ENCODE measurements around the gene FLNB.
"Not testable (repeated sequence)": the region's sequence is repeated elsewhere in the genome, so short reads cannot be mapped to it uniquely, and the experiment has no call there.

Gene FLNB

GRCh38 chr3:58049143-58049785, 41.0 kb downstream of the FLNB start:
- Histone ChIP-seq H3K4me1 (ENCODE audit: low read length) (no peaks in the 10 kb centered on the region), H3F3A (ENCODE audit: insufficient read depth, low read length) (no peaks in the 10 kb centered on the region), H2AFZ (ENCODE audit: low read length) (no peak overlapping the region), H4K20me1 (ENCODE audit: insufficient read depth, low read length) (no peaks in the 10 kb centered on the region), H3K4me2 (ENCODE audit: low read depth, low read length) (no peak overlapping the region), H3K36me3 (replicated peaks; ENCODE audit: insufficient read depth, low read length) (no peaks in the 10 kb centered on the region), H3K9me2 (replicated peaks; ENCODE audit: insufficient read depth, low read length) (no peaks in the 10 kb centered on the region), H3K9ac (ENCODE audit: low read length) (no peak overlapping the region), H3K4me3 (ENCODE audit: low read length) (no peak overlapping the region), H3K27ac (ENCODE audit: low read length) (no peak overlapping the region), H3K27me3 (replicated peaks; ENCODE audit: insufficient read depth, low read length) (peaks cover 22% of the 10 kb centered on the region), H3K79me2 (ENCODE audit: low read length) (no peaks in the 10 kb centered on the region), H3K9me3 (replicated peaks; ENCODE audit: insufficient read depth, low read length) (no peaks in the 10 kb centered on the region)
- no peak for DNase-seq
- TF ChIP-seq, protein P1, sequence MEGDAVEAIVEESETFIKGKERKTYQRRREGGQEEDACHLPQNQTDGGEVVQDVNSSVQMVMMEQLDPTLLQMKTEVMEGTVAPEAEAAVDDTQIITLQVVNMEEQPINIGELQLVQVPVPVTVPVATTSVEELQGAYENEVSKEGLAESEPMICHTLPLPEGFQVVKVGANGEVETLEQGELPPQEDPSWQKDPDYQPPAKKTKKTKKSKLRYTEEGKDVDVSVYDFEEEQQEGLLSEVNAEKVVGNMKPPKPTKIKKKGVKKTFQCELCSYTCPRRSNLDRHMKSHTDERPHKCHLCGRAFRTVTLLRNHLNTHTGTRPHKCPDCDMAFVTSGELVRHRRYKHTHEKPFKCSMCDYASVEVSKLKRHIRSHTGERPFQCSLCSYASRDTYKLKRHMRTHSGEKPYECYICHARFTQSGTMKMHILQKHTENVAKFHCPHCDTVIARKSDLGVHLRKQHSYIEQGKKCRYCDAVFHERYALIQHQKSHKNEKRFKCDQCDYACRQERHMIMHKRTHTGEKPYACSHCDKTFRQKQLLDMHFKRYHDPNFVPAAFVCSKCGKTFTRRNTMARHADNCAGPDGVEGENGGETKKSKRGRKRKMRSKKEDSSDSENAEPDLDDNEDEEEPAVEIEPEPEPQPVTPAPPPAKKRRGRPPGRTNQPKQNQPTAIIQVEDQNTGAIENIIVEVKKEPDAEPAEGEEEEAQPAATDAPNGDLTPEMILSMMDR (IDR thresholded peaks at IDR 0.05; ENCODE audit: low read length) = no peak
- TF ChIP-seq EZH2 (optimal IDR thresholded peaks at IDR 0.05; ENCODE audit: low read depth, low read length) = no peak
- no peak for TF ChIP-seq EZH2phosphoT487 (IDR thresholded peaks at IDR 0.05; ENCODE audit: low read length)

DNA sequence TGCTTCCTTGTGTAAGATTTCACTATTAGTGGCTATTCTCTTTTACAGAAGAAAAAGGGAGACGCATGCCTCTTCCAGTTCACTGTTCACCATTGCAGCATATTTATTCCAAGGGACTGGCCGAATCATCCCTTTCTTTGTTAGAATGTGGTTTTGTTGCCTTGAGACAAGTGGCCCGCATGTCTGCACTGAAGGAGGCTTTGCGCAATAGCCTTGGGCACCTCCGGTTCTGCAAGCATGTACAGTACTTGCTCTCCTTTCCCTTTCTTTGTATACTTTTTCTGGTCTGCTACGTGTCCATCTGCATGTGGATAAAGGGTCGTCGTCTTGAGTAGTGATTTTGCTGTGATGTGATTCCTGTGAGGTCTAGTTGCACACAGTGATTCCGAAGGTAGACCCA, 43.0 kb downstream of the FLNB start:
- H3K79me2 ChIP-seq (ENCODE audit: low read length) = no peaks in the 10 kb centered on the region
- H3F3A ChIP-seq (ENCODE audit: insufficient read depth, low read length) = no peaks in the 10 kb centered on the region
- peaks cover 6% of the 10 kb centered on the region; the same call in 1 of the 2 replicates for H3K27me3 ChIP-seq (replicated peaks; ENCODE audit: insufficient read depth, low read length)
- H3K4me2 ChIP-seq (ENCODE audit: low read depth, low read length) = no peak overlapping the region
- no peak overlapping the region for H3K27ac ChIP-seq (ENCODE audit: low read length)
- no peaks in the 10 kb centered on the region for H3K9me2 ChIP-seq (replicated peaks; ENCODE audit: insufficient read depth, low read length)
- H3K4me1 ChIP-seq (ENCODE audit: low read length) = no peaks in the 10 kb centered on the region
- H3K9ac ChIP-seq (ENCODE audit: low read length) = no peak overlapping the region
- DNase-seq = no peak
- H3K9me3 ChIP-seq (replicated peaks; ENCODE audit: insufficient read depth, low read length) = no peaks in the 10 kb centered on the region
- no peak overlapping the region for H3K4me3 ChIP-seq (ENCODE audit: low read length)
- TF ChIP-seq EZH2phosphoT487 (IDR thresholded peaks at IDR 0.05; ENCODE audit: low read length) (no peak), EZH2 (optimal IDR thresholded peaks at IDR 0.05; ENCODE audit: low read depth, low read length) (no peak)
- TF ChIP-seq, protein P1 (IDR thresholded peaks at IDR 0.05; ENCODE audit: low read length) = no peak
- no peak overlapping the region for H2AFZ ChIP-seq (ENCODE audit: low read length)
- no peaks in the 10 kb centered on the region for H4K20me1 ChIP-seq (ENCODE audit: insufficient read depth, low read length)
- H3K36me3 ChIP-seq (replicated peaks; ENCODE audit: insufficient read depth, low read length) = no peaks in the 10 kb centered on the region

- not testable (repeated sequence) for H2AFZ ChIP-seq (ENCODE audit: low read length); H3K27me3 ChIP-seq (replicated peaks; ENCODE audit: insufficient read depth, low read length); H3K79me2 ChIP-seq (ENCODE audit: low read length); H3K27ac ChIP-seq (ENCODE audit: low read length); H3K4me3 ChIP-seq (ENCODE audit: low read length); DNase-seq; H4K20me1 ChIP-seq (ENCODE audit: insufficient read depth, low read length); H3K36me3 ChIP-seq (replicated peaks; ENCODE audit: insufficient read depth, low read length); H3K9me2 ChIP-seq (replicated peaks; ENCODE audit: insufficient read depth, low read length); H3K4me2 ChIP-seq (ENCODE audit: low read depth, low read length); H3K9me3 ChIP-seq (replicated peaks; ENCODE audit: insufficient read depth, low read length); H3K9ac ChIP-seq (ENCODE audit: low read length); H3K4me1 ChIP-seq (ENCODE audit: low read length); H3F3A ChIP-seq (ENCODE audit: insufficient read depth, low read length)
These were observed 43.5 kb downstream of the FLNB start for GRCh38 chr3:58051658-58052261.
